ENCODE results near the gene RCN2. TPM values are rescaled to one million over a fixed set of nuclear protein-coding genes. Genes with fewer than 3 reads are reported as not detected.

RCN2 gene
- polyA plus RNA-seq, 1 experiment, result 30.8 TPM

DNA sequence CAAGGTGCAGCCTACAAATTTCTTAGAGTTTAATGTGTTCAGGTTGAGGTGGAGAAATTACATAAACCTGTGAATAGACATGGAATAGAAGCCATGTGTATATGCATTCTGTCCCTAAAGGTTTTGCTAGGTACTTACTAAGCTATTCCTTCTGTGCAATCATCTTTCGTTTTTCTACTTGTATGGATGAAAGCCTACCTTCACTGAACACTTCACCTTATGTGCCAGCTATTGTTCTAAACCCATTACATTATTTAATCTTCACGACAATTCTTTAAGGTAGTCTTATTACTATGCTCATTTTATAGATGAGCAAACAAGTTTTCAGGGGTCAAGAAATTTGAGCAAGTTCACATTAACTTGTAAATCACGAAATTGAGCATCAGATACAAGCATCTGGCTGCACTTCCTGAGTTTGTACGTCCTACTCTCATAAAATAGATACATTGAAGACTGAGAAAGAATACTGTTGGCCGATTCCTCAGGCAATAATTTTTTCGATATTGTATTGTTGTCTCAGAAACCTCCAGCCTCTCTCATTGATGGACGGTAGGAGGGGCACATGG is 635 bp upstream of the RCN2 start:
- Histone ChIP-seq H3K27me3 (ENCODE audit: control insufficient read depth, insufficient read depth, low read length) (no peaks in the 10 kb centered on the region), H3K4me3 (ENCODE audit: low read depth, low read length) (peak overlapping the region; percentile 59), H3K36me3 (ENCODE audit: control insufficient read depth, insufficient read depth, low read length) (no peaks in the 10 kb centered on the region)
- CTCF ChIA-PET, result no interaction called here
- POLR2A ChIA-PET, result no interaction called here
- TF ChIP-seq, protein P1, sequence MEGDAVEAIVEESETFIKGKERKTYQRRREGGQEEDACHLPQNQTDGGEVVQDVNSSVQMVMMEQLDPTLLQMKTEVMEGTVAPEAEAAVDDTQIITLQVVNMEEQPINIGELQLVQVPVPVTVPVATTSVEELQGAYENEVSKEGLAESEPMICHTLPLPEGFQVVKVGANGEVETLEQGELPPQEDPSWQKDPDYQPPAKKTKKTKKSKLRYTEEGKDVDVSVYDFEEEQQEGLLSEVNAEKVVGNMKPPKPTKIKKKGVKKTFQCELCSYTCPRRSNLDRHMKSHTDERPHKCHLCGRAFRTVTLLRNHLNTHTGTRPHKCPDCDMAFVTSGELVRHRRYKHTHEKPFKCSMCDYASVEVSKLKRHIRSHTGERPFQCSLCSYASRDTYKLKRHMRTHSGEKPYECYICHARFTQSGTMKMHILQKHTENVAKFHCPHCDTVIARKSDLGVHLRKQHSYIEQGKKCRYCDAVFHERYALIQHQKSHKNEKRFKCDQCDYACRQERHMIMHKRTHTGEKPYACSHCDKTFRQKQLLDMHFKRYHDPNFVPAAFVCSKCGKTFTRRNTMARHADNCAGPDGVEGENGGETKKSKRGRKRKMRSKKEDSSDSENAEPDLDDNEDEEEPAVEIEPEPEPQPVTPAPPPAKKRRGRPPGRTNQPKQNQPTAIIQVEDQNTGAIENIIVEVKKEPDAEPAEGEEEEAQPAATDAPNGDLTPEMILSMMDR (IDR thresholded peaks at IDR 0.05; ENCODE audit: insufficient read depth, low read depth, low read length), result no peak
- DNase-seq (ENCODE audit: low read depth), result no peak

DNA sequence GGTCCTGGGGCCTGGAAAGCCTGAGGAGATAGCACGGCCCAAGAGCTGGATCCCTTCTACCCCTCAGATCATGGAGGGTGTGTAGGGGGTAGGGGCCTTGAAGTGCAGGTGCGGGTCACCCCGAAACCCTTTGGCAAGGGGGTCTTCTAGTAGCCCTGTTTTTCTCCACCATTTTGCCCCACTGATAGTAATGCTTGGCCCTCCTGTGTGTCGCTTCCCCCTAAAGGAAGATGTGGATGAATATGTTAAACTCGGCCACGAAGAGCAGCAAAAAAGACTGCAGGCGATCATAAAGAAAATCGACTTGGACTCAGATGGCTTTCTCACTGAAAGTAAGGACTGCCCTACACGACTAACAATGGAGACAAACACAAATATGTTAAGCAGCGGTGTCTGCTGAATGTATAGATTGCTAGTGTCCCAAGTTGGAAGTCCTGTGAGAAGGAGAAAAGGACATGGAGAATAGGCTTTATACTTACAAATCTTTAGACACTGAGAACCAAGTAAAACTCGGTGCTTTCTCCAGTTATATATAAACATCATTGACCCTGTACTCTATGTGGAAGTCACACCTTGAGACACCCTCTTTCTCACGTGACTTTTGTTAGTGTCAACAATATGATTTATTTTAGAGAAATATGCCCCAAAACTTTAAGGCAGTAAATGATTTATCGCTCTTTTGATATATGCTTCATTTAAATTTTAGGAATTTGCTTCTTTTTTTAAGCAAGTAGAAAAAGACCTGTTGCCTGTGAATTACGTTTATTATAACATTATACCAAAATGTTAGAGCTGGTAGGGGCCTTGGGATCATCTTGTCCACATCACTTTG is 802 bp downstream of the RCN2 start:
- H3K36me3 ChIP-seq (ENCODE audit: control insufficient read depth, insufficient read depth, low read length), result no peaks in the 10 kb centered on the region
- TF ChIP-seq, protein P1 (IDR thresholded peaks at IDR 0.05; ENCODE audit: insufficient read depth, low read depth, low read length), result no peak
- CTCF ChIA-PET, result interaction anchor here (0.6 kb wide), 1 partner anchor 603 kb away, joined by 3 read pairs; no protein-coding TSS in a partner anchor
- POLR2A ChIA-PET, result no interaction called here
- no peak for DNase-seq (ENCODE audit: low read depth)
- H3K4me3 ChIP-seq (ENCODE audit: low read depth, low read length), result peak overlapping the region; percentile 79
- no peaks in the 10 kb centered on the region for H3K27me3 ChIP-seq (ENCODE audit: control insufficient read depth, insufficient read depth, low read length)

DNA sequence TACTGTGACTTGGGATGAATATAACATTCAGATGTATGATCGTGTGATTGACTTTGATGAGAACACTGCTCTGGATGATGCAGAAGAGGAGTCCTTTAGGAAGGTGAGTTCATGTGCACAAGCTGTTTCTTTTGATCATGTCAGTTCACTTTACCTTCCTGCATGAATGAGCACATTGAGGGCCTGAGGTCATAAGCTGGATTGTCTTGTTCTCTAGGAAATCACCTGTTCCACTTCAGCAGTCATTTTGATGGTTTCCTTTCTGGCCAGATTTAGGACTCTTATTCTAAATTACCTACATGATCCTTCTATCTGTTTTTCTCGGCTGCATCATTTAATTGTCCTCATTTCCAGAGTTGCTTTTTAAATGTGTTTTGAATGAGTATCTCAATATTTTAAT is 4.1 kb downstream of the RCN2 start:
- Histone ChIP-seq H3K4me3 (ENCODE audit: low read depth, low read length) (no peak overlapping the region), H3K36me3 (ENCODE audit: control insufficient read depth, insufficient read depth, low read length) (no peaks in the 10 kb centered on the region), H3K27me3 (ENCODE audit: control insufficient read depth, insufficient read depth, low read length) (no peaks in the 10 kb centered on the region)
- ChIA-PET CTCF (interaction anchor here (1.5 kb wide), 1 partner anchor 10 kb away, joined by 3 read pairs; no protein-coding TSS in a partner anchor), POLR2A (no interaction called here)
- no peak for DNase-seq (ENCODE audit: low read depth)
- TF ChIP-seq, protein P1 (IDR thresholded peaks at IDR 0.05; ENCODE audit: insufficient read depth, low read depth, low read length), result no peak

DNA sequence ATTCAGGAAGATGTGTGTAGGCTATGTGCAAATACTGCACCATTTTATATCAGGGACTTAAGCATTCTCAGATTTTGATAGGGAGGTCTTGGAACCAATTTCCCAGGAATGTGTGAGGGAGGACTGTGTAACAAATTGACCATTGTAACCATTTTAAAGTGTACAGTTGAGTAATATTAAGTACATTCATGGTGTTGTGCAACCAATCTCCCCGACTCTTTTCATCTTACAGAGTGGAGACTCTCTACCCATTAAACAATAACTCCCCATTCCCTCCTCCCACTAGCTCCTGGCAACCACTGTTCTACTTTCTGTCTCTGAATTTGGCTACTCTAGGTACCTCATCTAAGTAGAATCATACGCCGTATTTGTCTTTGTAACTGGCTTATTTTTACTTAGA is 5.1 kb downstream of the RCN2 start:
- no peak overlapping the region for H3K4me3 ChIP-seq (ENCODE audit: low read depth, low read length)
- H3K27me3 ChIP-seq (ENCODE audit: control insufficient read depth, insufficient read depth, low read length), result no peaks in the 10 kb centered on the region
- H3K36me3 ChIP-seq (ENCODE audit: control insufficient read depth, insufficient read depth, low read length), result no peaks in the 10 kb centered on the region
- TF ChIP-seq, protein P1 (IDR thresholded peaks at IDR 0.05; ENCODE audit: insufficient read depth, low read depth, low read length), result no peak
- DNase-seq (ENCODE audit: low read depth), result no peak
- ChIA-PET POLR2A (no interaction called here), CTCF (interaction anchor here (1.5 kb wide), 1 partner anchor 9 kb away, joined by 3 read pairs; no protein-coding TSS in a partner anchor)

DNA sequence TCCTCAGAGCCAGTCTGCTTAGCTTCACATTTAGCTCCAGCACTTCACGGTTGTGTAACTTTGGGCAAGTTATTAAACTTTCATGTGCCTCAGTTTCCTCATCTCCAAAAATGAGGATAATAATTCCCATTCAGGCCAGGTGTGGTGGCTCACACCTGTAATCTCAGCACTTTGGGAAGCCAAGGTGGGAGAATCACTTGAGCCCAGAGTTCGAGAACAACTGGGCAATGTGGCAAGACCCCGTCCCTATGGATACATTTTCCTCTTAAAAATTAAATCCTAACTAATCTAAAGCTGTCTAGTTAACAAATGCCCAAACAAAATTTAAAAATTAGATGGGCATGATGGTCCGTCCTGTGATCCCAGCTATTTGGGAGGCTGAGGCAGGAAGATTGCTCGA is 7.2 kb downstream of the RCN2 start:
- POLR2A ChIA-PET, result no interaction called here
- TF ChIP-seq, protein P1 (IDR thresholded peaks at IDR 0.05; ENCODE audit: insufficient read depth, low read depth, low read length), result no peak
- no peaks in the 10 kb centered on the region for H3K36me3 ChIP-seq (ENCODE audit: control insufficient read depth, insufficient read depth, low read length)
- no peak for DNase-seq (ENCODE audit: low read depth)
- H3K4me3 ChIP-seq (ENCODE audit: low read depth, low read length), result no peak overlapping the region
- CTCF ChIA-PET, result interaction anchor here (0.7 to 1.5 kb wide), 2 partner anchors 12 to 101 kb away, joined by 3 to 5 read pairs; no protein-coding TSS in a partner anchor
- no peaks in the 10 kb centered on the region for H3K27me3 ChIP-seq (ENCODE audit: control insufficient read depth, insufficient read depth, low read length)

Data from BJ (cell line).